ENCODE results near the gene ERGIC3.
"Not testable (repeated sequence)": the region's sequence is repeated elsewhere in the genome, so short reads cannot be mapped to it uniquely, and the experiment has no call there.

The ERGIC3 gene

GRCh38 chr20:35523298-35523888 lies 18.5 kb upstream of the ERGIC3 start:
- no peak for DNase-seq

- DNase-seq: no peak
Measured at GRCh38 chr20:35525639-35526038, 16.2 kb upstream of the ERGIC3 start.

- no peak for DNase-seq
Measured at GRCh38 chr20:35527122-35527769, 14.6 kb upstream of the ERGIC3 start.

- DNase-seq: no peak
Measured at GRCh38 chr20:35529552-35529951, 12.3 kb upstream of the ERGIC3 start, which contains the start of gene C20orf173. C20orf173 (minus strand) TSS chr20:35529652; CDS start chr20:35529373, 279 bp downstream.

GRCh38 chr20:35539756-35540212 lies 2.1 kb upstream of the ERGIC3 start:
- peak; percentile 92 for DNase-seq

- DNase-seq: no peak
Measured at GRCh38 chr20:35541118-35541782, 628 bp upstream of the ERGIC3 start.

- DNase-seq: no peak
Measured at GRCh38 chr20:35542990-35543389, 1.1 kb downstream of the ERGIC3 start.

GRCh38 chr20:35544436-35544835 lies 2.6 kb downstream of the ERGIC3 start:
- no peak for DNase-seq

GRCh38 chr20:35544941-35545340 lies 3.1 kb downstream of the ERGIC3 start:
- not testable (repeated sequence) for DNase-seq

- no peak for DNase-seq
Measured at GRCh38 chr20:35546127-35546526, 4.2 kb downstream of the ERGIC3 start.

GRCh38 chr20:35547329-35547728 lies 5.5 kb downstream of the ERGIC3 start:
- no peak for DNase-seq

- no peak for DNase-seq
Measured at GRCh38 chr20:35551503-35551902, 9.6 kb downstream of the ERGIC3 start.

GRCh38 chr20:35552914-35553313 lies 11.0 kb downstream of the ERGIC3 start:
- DNase-seq: no peak

- DNase-seq: not testable (repeated sequence)
Measured at GRCh38 chr20:35555461-35555860, 13.6 kb downstream of the ERGIC3 start.

GRCh38 chr20:35555951-35556645 lies 14.2 kb downstream of the ERGIC3 start:
- no peak for DNase-seq

GRCh38 chr20:35556871-35557270 lies 15.0 kb downstream of the ERGIC3 start:
- no peak for DNase-seq

GRCh38 chr20:35558451-35558850 lies 16.6 kb downstream of the ERGIC3 start:
- no peak for DNase-seq

GRCh38 chr20:35559042-35559693 lies 17.3 kb downstream of the ERGIC3 start:
- no peak for DNase-seq

- DNase-seq: no peak
Measured at GRCh38 chr20:35560105-35560511, 18.2 kb downstream of the ERGIC3 start.

- no peak for DNase-seq
Measured at GRCh38 chr20:35560541-35560940, 18.7 kb downstream of the ERGIC3 start.

GRCh38 chr20:35561268-35561667 lies 19.4 kb downstream of the ERGIC3 start:
- peak; percentile 48 for DNase-seq

- no peak for DNase-seq
Measured at GRCh38 chr20:35561671-35562070, 19.8 kb downstream of the ERGIC3 start.

- no peak for DNase-seq
Measured at GRCh38 chr20:35562541-35563110, 20.7 kb downstream of the ERGIC3 start.

Data from NCI-H2029 (cell line).